H9 (cell line): Measurements from ENCODE around the gene RSPO3. TPM values are rescaled to one million over a fixed set of nuclear protein-coding genes. Genes with fewer than 3 reads are reported as not detected.

Experiments
- DNase-seq: peaks from one replicate; pipeline ENCODE4 v3.0.0-alpha.2; 2017
- H2AFZ ChIP-seq: one replicate; pipeline ENCODE4 v1.6.1; 2013; ENCODE audit warnings: mild to moderate bottlenecking, low read length, control low read depth, moderate library complexity
- H2AK5ac ChIP-seq: 2 replicates; pipeline ENCODE4 v1.6.1; 2013; ENCODE audit warnings: low read length, control low read depth, mixed read lengths; ENCODE audit not compliant: insufficient read length
- H2BK120ac ChIP-seq: one replicate; pipeline ENCODE4 v1.6.1; 2013; ENCODE audit warnings: low read depth, mild to moderate bottlenecking, low read length, control low read depth, inconsistent platforms; ENCODE audit not compliant: poor library complexity, severe bottlenecking
- H2BK12ac ChIP-seq: 2 replicates; pipeline ENCODE4 v1.6.1; 2013; ENCODE audit warnings: low read length, control low read depth, mixed read lengths, low read depth; ENCODE audit not compliant: insufficient read length
- H2BK15ac ChIP-seq: 2 replicates; pipeline ENCODE4 v1.6.1; 2013; ENCODE audit warnings: low read depth, low read length, control low read depth
- H2BK20ac ChIP-seq: one replicate; pipeline ENCODE4 v1.6.1; 2013; ENCODE audit warnings: low read depth, mild to moderate bottlenecking, low read length, control low read depth, inconsistent platforms; ENCODE audit not compliant: poor library complexity, severe bottlenecking
- H2BK5ac ChIP-seq: 2 replicates; pipeline ENCODE4 v1.6.1; 2013; ENCODE audit warnings: low read length, control low read depth, mixed read lengths; ENCODE audit not compliant: insufficient read length
- H3K14ac ChIP-seq: 2 replicates; pipeline ENCODE4 v1.6.1; 2013; ENCODE audit warnings: low read length, control low read depth; ENCODE audit not compliant: insufficient read depth
- H3K18ac ChIP-seq: 2 replicates; pipeline ENCODE4 v1.6.1; 2013; ENCODE audit warnings: low read depth, mild to moderate bottlenecking, mixed read lengths, low read length, control low read depth; ENCODE audit not compliant: insufficient read length
- H3K23ac ChIP-seq: 2 replicates; pipeline ENCODE4 v1.6.1; 2013; ENCODE audit warnings: low read length, control low read depth, mixed read lengths, low read depth; ENCODE audit not compliant: insufficient read length
- H3K23me2 ChIP-seq: 2 replicates; pipeline ENCODE4 v1.6.1; 2013; ENCODE audit warnings: low read depth, mild to moderate bottlenecking, mixed read lengths, low read length, control low read depth; ENCODE audit not compliant: insufficient read length, poor library complexity, severe bottlenecking
- H3K27ac ChIP-seq: 2 replicates; pipeline ENCODE4 v1.5.1; 2013; ENCODE audit warnings: low read length, control low read depth, mixed read lengths, low read depth; ENCODE audit not compliant: insufficient read length
- H3K27me3 ChIP-seq: 2 replicates; pipeline ENCODE4 v1.6.1; 2013; ENCODE audit warnings: low read length, control low read depth, inconsistent platforms; ENCODE audit not compliant: insufficient read depth
- H3K4ac ChIP-seq: 2 replicates; pipeline ENCODE4 v1.6.1; 2013; ENCODE audit warnings: low read depth, mild to moderate bottlenecking, control low read depth, inconsistent platforms, low read length, moderate library complexity
- H3K4me1 ChIP-seq: 2 replicates; pipeline ENCODE4 v1.6.1; 2013; ENCODE audit warnings: low read length, control low read depth, inconsistent platforms; ENCODE audit not compliant: insufficient read depth
- H3K4me2 ChIP-seq: 2 replicates; pipeline ENCODE4 v1.6.1; 2013; ENCODE audit warnings: low read length, control low read depth, mixed read lengths; ENCODE audit not compliant: insufficient read length, insufficient read depth
- H3K56ac ChIP-seq: 2 replicates; pipeline ENCODE4 v1.6.1; 2013; ENCODE audit warnings: low read depth, mild to moderate bottlenecking, mixed read lengths, low read length, control low read depth; ENCODE audit not compliant: insufficient read length
- H3K79me1 ChIP-seq: 2 replicates; pipeline ENCODE4 v1.6.1; 2013; ENCODE audit warnings: low read depth, mild to moderate bottlenecking, moderate library complexity, low read length, control low read depth, inconsistent platforms; ENCODE audit not compliant: insufficient read depth, poor library complexity, severe bottlenecking
- H3K79me2 ChIP-seq: 2 replicates; pipeline ENCODE4 v1.6.1; 2013; ENCODE audit warnings: low read length, control low read depth, inconsistent platforms; ENCODE audit not compliant: insufficient read depth
- H3K9ac ChIP-seq: 2 replicates; pipeline ENCODE4 v1.6.1; 2013; ENCODE audit warnings: low read length, control low read depth, mixed read lengths; ENCODE audit not compliant: insufficient read length; ENCODE audit errors: extremely low read depth
- H3K9me3 ChIP-seq: one replicate; pipeline ENCODE4 v1.6.1; 2013; ENCODE audit warnings: low read depth, low read length, inconsistent platforms; ENCODE audit not compliant: control insufficient read depth
- H3T11ph ChIP-seq: one replicate; pipeline ENCODE4 v1.6.1; 2013; ENCODE audit warnings: mild to moderate bottlenecking, low read length, control low read depth, inconsistent platforms
- H4K20me1 ChIP-seq: one replicate; pipeline ENCODE4 v1.6.1; 2013; ENCODE audit not compliant: control insufficient read depth, insufficient read length, insufficient read depth
- H4K5ac ChIP-seq: 2 replicates; pipeline ENCODE4 v1.6.1; 2013; ENCODE audit warnings: low read depth, mild to moderate bottlenecking, mixed read lengths, low read length, control low read depth; ENCODE audit not compliant: insufficient read length
- H4K8ac ChIP-seq: replicated peaks from 2 replicates; pipeline ENCODE4 v1.6.1; 2013; ENCODE audit warnings: low read length, control low read depth, mixed read lengths, low read depth; ENCODE audit not compliant: insufficient read length
- H4K91ac ChIP-seq: 2 replicates; pipeline ENCODE4 v1.6.1; 2013; ENCODE audit warnings: low read depth, mild to moderate bottlenecking, moderate library complexity, mixed read lengths, low read length, control low read depth; ENCODE audit not compliant: insufficient read length
- H3K27ac Mint-ChIP-seq, 3 experiments: 2 replicates in 2 of 3; 3 replicates in 1 of 3; pipeline ENCODE4 v1.8.0; 2020 to 2021; ENCODE audit warnings: mixed read lengths in 3 of 3, mild to moderate bottlenecking in 1 of 3, moderate library complexity in 1 of 3
- H3K27me3 Mint-ChIP-seq: 2 replicates; pipeline ENCODE4 v1.8.0; 2021; ENCODE audit warnings: low read depth, mild to moderate bottlenecking, moderate library complexity, mixed read lengths
- H3K36me3 Mint-ChIP-seq, 3 experiments: 2 replicates in 2 of 3; 3 replicates in 1 of 3; pipeline ENCODE4 v1.8.0; 2020 to 2021; ENCODE audit warnings: low read depth in 3 of 3, mixed read lengths in 3 of 3; ENCODE audit not compliant: insufficient read depth in 1 of 3
- H3K4me1 Mint-ChIP-seq, 2 experiments: 2 replicates each; pipeline ENCODE4 v1.8.0; 2020; ENCODE audit warnings: mixed read lengths in 2 of 2
- H3K4me3 Mint-ChIP-seq, 2 experiments: 2 replicates in 1 of 2; 3 replicates in 1 of 2; pipeline ENCODE4 v1.8.0; 2020 to 2021; ENCODE audit warnings: mild to moderate bottlenecking in 2 of 2, mixed read lengths in 2 of 2, moderate library complexity in 1 of 2
- H3K9me3 Mint-ChIP-seq, 2 experiments: 2 replicates in 1 of 2; 3 replicates in 1 of 2; pipeline ENCODE4 v1.8.0; 2020; ENCODE audit warnings: mild to moderate bottlenecking in 2 of 2, mixed read lengths in 2 of 2, moderate library complexity in 1 of 2
- WGBS: extraction: QIAGEN DNeasy Blood & Tissue Kit; methylation state at CpG from one replicate; pipeline ENCODE4 v1.1.7; 2013; ENCODE audit warnings: missing lambda C conversion rate, low lambda C conversion rate, mixed read lengths; ENCODE audit not compliant: insufficient read length; ENCODE audit errors: extremely low coverage; 5-methylcytosine and 5-hydroxymethylcytosine counted together
- total RNA-seq: library from RNA; stranded (reverse); gene quantifications from 2 replicates; pipeline ENCODE4 v1.2.1, GENCODE V29; 2021
- TF ChIP-seq, protein P1 (sequence below): fragments of 200-600 bp; sonication (generic); conservative IDR thresholded peaks from 3 replicates; pipeline ENCODE4 v1.8.0; 2021; ENCODE audit warnings: antibody characterized with exemption, mild to moderate bottlenecking

RSPO3 gene
- total RNA-seq, 1 experiment from 2014 or later: not detected

DNA sequence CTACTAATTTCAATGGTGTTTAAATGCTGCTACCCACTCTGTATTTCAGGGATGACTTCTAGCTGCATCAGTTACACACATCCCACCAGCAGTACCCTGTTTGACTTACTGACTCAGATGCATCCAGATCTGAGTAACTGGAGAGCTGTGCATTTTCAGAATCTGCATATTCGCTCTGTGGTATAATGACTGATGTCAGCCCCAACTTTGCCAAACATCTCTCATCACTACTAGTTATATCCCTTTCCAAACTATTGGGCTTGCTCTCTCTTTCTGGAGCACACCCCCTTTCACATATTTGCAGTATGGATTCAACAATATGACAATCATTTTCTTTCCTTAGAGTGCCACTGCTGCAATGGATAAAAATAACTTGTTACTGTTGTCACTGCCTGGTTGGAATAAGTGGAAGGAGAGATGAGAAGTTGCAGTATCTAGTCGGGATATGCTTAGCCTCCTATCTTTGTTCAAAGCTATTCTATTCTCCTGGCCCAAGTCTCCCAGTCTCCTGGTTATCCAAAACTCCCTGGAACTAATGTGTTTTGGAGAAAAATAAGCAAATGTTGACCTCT lies 3.3 kb upstream of the RSPO3 start:
- peaks cover 8 to 18% of the 10 kb centered on the region in 2 experiments for H3K4me1 Mint-ChIP-seq
- H3K4me2 ChIP-seq: no peak overlapping the region
- H2BK15ac ChIP-seq: no peak overlapping the region

More for the DNA sequence above, 3.3 kb upstream of the RSPO3 start:
- Mint-ChIP-seq H3K4me3 (no peak overlapping the region), H3K9me3 (no peaks in the 10 kb centered on the region; a peak in 1 of 5 replicates), H3K36me3 (no peaks in the 10 kb centered on the region; a peak in 1 of 7 replicates), H3K27me3 (peaks cover 66% of the 10 kb centered on the region), H3K27ac (no peak overlapping the region)
- Histone ChIP-seq H3K79me1 (no peaks in the 10 kb centered on the region), H2AK5ac (no peak overlapping the region), H3K9me3 (no peaks in the 10 kb centered on the region), H3K4me1 (no peaks in the 10 kb centered on the region), H3K9ac (no peak overlapping the region), H4K8ac (no peak overlapping the region), H4K91ac (no peak overlapping the region), H3K4ac (no peak overlapping the region), H4K20me1 (no peaks in the 10 kb centered on the region), H4K5ac (no peak overlapping the region), H3K23ac (no peak overlapping the region), H3K27ac (no peak overlapping the region), H2BK5ac (no peak overlapping the region), H2BK120ac (no peak overlapping the region), H2BK12ac (no peak overlapping the region), H2AFZ (no peak overlapping the region), H3K79me2 (no peaks in the 10 kb centered on the region), H3K18ac (no peak overlapping the region), H3K27me3 (peaks cover 20% of the 10 kb centered on the region), H3T11ph (no peak overlapping the region), H3K14ac (no peak overlapping the region), H3K56ac (no peak overlapping the region), H2BK20ac (no peak overlapping the region), H3K23me2 (peaks cover 17% of the 10 kb centered on the region)
- WGBS: no CpG with 5 or more reads among the region's 2 CpGs
- TF ChIP-seq, protein P1, sequence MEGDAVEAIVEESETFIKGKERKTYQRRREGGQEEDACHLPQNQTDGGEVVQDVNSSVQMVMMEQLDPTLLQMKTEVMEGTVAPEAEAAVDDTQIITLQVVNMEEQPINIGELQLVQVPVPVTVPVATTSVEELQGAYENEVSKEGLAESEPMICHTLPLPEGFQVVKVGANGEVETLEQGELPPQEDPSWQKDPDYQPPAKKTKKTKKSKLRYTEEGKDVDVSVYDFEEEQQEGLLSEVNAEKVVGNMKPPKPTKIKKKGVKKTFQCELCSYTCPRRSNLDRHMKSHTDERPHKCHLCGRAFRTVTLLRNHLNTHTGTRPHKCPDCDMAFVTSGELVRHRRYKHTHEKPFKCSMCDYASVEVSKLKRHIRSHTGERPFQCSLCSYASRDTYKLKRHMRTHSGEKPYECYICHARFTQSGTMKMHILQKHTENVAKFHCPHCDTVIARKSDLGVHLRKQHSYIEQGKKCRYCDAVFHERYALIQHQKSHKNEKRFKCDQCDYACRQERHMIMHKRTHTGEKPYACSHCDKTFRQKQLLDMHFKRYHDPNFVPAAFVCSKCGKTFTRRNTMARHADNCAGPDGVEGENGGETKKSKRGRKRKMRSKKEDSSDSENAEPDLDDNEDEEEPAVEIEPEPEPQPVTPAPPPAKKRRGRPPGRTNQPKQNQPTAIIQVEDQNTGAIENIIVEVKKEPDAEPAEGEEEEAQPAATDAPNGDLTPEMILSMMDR: no peak
- no peak for DNase-seq
